ENCODE results near the gene PLS1.
"Not testable (repeated sequence)": the region's sequence is repeated elsewhere in the genome, so short reads cannot be mapped to it uniquely, and the experiment has no call there.

PLS1 gene

GRCh38 chr3:142693136-142693853 is 97.1 kb downstream of the PLS1 start:
- no peak for DNase-seq (ENCODE audit: low read depth in 2 of 2)

GRCh38 chr3:142694225-142694624 is 98.0 kb downstream of the PLS1 start:
- no peak for DNase-seq (ENCODE audit: low read depth in 2 of 2)

GRCh38 chr3:142705198-142705597 is 109.0 kb downstream of the PLS1 start:
- no peak for DNase-seq (ENCODE audit: low read depth in 2 of 2)

GRCh38 chr3:142706321-142707127 is 110.3 kb downstream of the PLS1 start:
- DNase-seq (ENCODE audit: low read depth in 2 of 2), result no peak

GRCh38 chr3:142709207-142709606 is 113.0 kb downstream of the PLS1 start:
- no peak for DNase-seq (ENCODE audit: low read depth in 2 of 2)

- not testable (repeated sequence) for DNase-seq (ENCODE audit: low read depth in 2 of 2)
These were observed 118.7 kb downstream of the PLS1 start for GRCh38 chr3:142714882-142715281.

- no peak for DNase-seq (ENCODE audit: low read depth in 2 of 2)
These were observed 119.9 kb downstream of the PLS1 start for GRCh38 chr3:142716102-142716501.

GRCh38 chr3:142723665-142723967 is 127.4 kb downstream of the PLS1 start:
- no peak for DNase-seq (ENCODE audit: low read depth in 2 of 2)

GRCh38 chr3:142723968-142724681 is 127.9 kb downstream of the PLS1 start, which contains the start of gene TRPC1:
Gene TRPC1 (plus strand): TSS chr3:142724034. CDS start chr3:142724560, 526 bp downstream.
- peak; percentile 64 to 73 for DNase-seq (ENCODE audit: low read depth in 2 of 2)

GRCh38 chr3:142724682-142725356 is 128.6 kb downstream of the PLS1 start:
- DNase-seq (ENCODE audit: low read depth in 2 of 2), result no peak

GRCh38 chr3:142725357-142725739 is 129.2 kb downstream of the PLS1 start:
- no peak for DNase-seq (ENCODE audit: low read depth in 2 of 2)

GRCh38 chr3:142726017-142726416 is 129.8 kb downstream of the PLS1 start:
- DNase-seq (ENCODE audit: low read depth in 2 of 2), result no peak

- DNase-seq (ENCODE audit: low read depth in 2 of 2), result no peak
These were observed 135.9 kb downstream of the PLS1 start for GRCh38 chr3:142732066-142732465.

- DNase-seq (ENCODE audit: low read depth in 2 of 2), result no peak
These were observed 138.6 kb downstream of the PLS1 start for GRCh38 chr3:142734834-142735233.

GRCh38 chr3:142735462-142735861 is 139.3 kb downstream of the PLS1 start:
- DNase-seq (ENCODE audit: low read depth in 2 of 2), result no peak

GRCh38 chr3:142738396-142738795 is 142.2 kb downstream of the PLS1 start:
- no peak for DNase-seq (ENCODE audit: low read depth in 2 of 2)

- no peak for DNase-seq (ENCODE audit: low read depth in 2 of 2)
These were observed 150.5 kb downstream of the PLS1 start for GRCh38 chr3:142746646-142747045.

GRCh38 chr3:142750531-142750930 is 154.3 kb downstream of the PLS1 start:
- DNase-seq (ENCODE audit: low read depth in 2 of 2), result not testable (repeated sequence)

- not testable (repeated sequence) for DNase-seq (ENCODE audit: low read depth in 2 of 2)
These were observed 156.4 kb downstream of the PLS1 start for GRCh38 chr3:142752605-142753004.

- DNase-seq (ENCODE audit: low read depth in 2 of 2), result no peak
These were observed 158.3 kb downstream of the PLS1 start for GRCh38 chr3:142754494-142754893.
